Mesenchymal stem cell (in vitro differentiated cells and primary cell): ENCODE measurements around the gene MCM10.

Source experiments
- DNase-seq: peaks from one replicate; pipeline ENCODE4 v3.0.0-alpha.2; 2013
- H2AFZ ChIP-seq: one replicate; pipeline ENCODE4 v1.6.1; 2013; ENCODE audit warnings: low read depth, mild to moderate bottlenecking, control low read depth, inconsistent platforms, low read length, moderate library complexity
- H2AK5ac ChIP-seq: 2 replicates; pipeline ENCODE4 v1.6.1; 2013; ENCODE audit warnings: low read length, moderate library complexity, mild to moderate bottlenecking, inconsistent platforms; ENCODE audit not compliant: severe bottlenecking
- H2BK120ac ChIP-seq: one replicate; pipeline ENCODE4 v1.6.1; 2013; ENCODE audit warnings: low read depth, mild to moderate bottlenecking, inconsistent platforms, low read length, moderate library complexity
- H2BK12ac ChIP-seq, 2 experiments: one replicate each; pipeline ENCODE4 v1.6.1; 2013; ENCODE audit warnings: inconsistent platforms in 2 of 2, low read length in 2 of 2, mild to moderate bottlenecking in 2 of 2, moderate library complexity in 2 of 2, control low read depth in 1 of 2
- H2BK15ac ChIP-seq: one replicate; pipeline ENCODE4 v1.6.1; 2013; ENCODE audit warnings: mild to moderate bottlenecking, low read depth, inconsistent platforms; ENCODE audit not compliant: poor library complexity, severe bottlenecking
- H2BK5ac ChIP-seq: 2 replicates; pipeline ENCODE4 v1.6.1; 2013; ENCODE audit warnings: low read depth, mild to moderate bottlenecking, low read length, control low read depth, inconsistent platforms; ENCODE audit not compliant: poor library complexity, severe bottlenecking
- H3K14ac ChIP-seq, 2 experiments: one replicate each; pipeline ENCODE4 v1.6.1; 2013; ENCODE audit warnings: inconsistent platforms in 2 of 2, low read length in 2 of 2, control low read depth in 1 of 2, mild to moderate bottlenecking in 1 of 2, moderate library complexity in 1 of 2
- H3K18ac ChIP-seq, 2 experiments: one replicate each; pipeline ENCODE4 v1.6.1; 2013; ENCODE audit warnings: inconsistent platforms in 2 of 2, low read length in 2 of 2, control low read depth in 1 of 2, low read depth in 1 of 2, mild to moderate bottlenecking in 1 of 2
- H3K23ac ChIP-seq, 2 experiments: one replicate each; pipeline ENCODE4 v1.6.1; 2013; ENCODE audit warnings: inconsistent platforms in 2 of 2, low read length in 2 of 2, mild to moderate bottlenecking in 2 of 2, moderate library complexity in 2 of 2, control low read depth in 1 of 2
- H3K27ac ChIP-seq: 2 replicates; pipeline ENCODE4 v1.5.1; 2013; ENCODE audit warnings: mild to moderate bottlenecking, moderate library complexity, low read length, control low read depth, inconsistent platforms; ENCODE audit not compliant: poor library complexity, severe bottlenecking
- H3K27me3 ChIP-seq, 2 experiments: 2 replicates each; pipeline versions ENCODE4 v1.6.1 to v1.7.0; 2013; ENCODE audit warnings: low read length in 2 of 2, mild to moderate bottlenecking in 2 of 2, moderate library complexity in 2 of 2, control low read depth in 1 of 2, inconsistent platforms in 1 of 2; ENCODE audit not compliant: control insufficient read depth in 1 of 2, insufficient read depth in 1 of 2
- H3K36me3 ChIP-seq, 2 experiments: 2 replicates each; pipeline versions ENCODE4 v1.6.1 to v1.7.0; 2013; ENCODE audit warnings: low read length in 2 of 2, control low read depth in 1 of 2, inconsistent platforms in 1 of 2, low read depth in 1 of 2, mild to moderate bottlenecking in 1 of 2; ENCODE audit not compliant: insufficient read depth in 2 of 2, control insufficient read depth in 1 of 2
- H3K4ac ChIP-seq, 2 experiments: one replicate each; pipeline ENCODE4 v1.6.1; 2013; ENCODE audit warnings: inconsistent platforms in 2 of 2, low read length in 2 of 2, mild to moderate bottlenecking in 2 of 2, moderate library complexity in 2 of 2, control low read depth in 1 of 2, low read depth in 1 of 2
- H3K4me1 ChIP-seq: 2 replicates; pipeline ENCODE4 v1.6.1; 2013; ENCODE audit warnings: low read depth, low read length, control low read depth; ENCODE audit not compliant: control insufficient read depth, insufficient read depth
- H3K4me2 ChIP-seq: 2 replicates; pipeline ENCODE4 v1.6.1; 2013; ENCODE audit warnings: low read length, mild to moderate bottlenecking, inconsistent platforms; ENCODE audit not compliant: poor library complexity, severe bottlenecking
- H3K4me3 ChIP-seq, 2 experiments: 2 replicates each; pipeline versions ENCODE4 v1.5.1 to v1.7.0; 2013; ENCODE audit warnings: low read length in 2 of 2, mild to moderate bottlenecking in 2 of 2, control low read depth in 1 of 2, low read depth in 1 of 2; ENCODE audit not compliant: insufficient read depth in 1 of 2
- H3K79me1 ChIP-seq: replicated peaks from 2 replicates; pipeline ENCODE4 v1.6.1; 2013; ENCODE audit warnings: mild to moderate bottlenecking, control low read depth, low read length, inconsistent platforms; ENCODE audit not compliant: poor library complexity, severe bottlenecking
- H3K9ac ChIP-seq: 2 replicates; pipeline ENCODE4 v1.7.0; 2013; ENCODE audit warnings: mild to moderate bottlenecking, low read length, moderate library complexity
- H3K9me3 ChIP-seq: 2 replicates; pipeline ENCODE4 v1.7.0; 2013; ENCODE audit warnings: mild to moderate bottlenecking, low read length; ENCODE audit not compliant: control insufficient read depth
- H4K8ac ChIP-seq: one replicate; pipeline ENCODE4 v1.6.1; 2013; ENCODE audit warnings: inconsistent platforms, mild to moderate bottlenecking, low read length, moderate library complexity
- H4K91ac ChIP-seq: one replicate; pipeline ENCODE4 v1.6.1; 2013; ENCODE audit warnings: mild to moderate bottlenecking, low read length, inconsistent platforms
- WGBS: methylation state at CpG from one replicate; pipeline ENCODE4 v1.1.7; 2013; ENCODE audit warnings: mixed read lengths; 5-methylcytosine and 5-hydroxymethylcytosine counted together

MCM10 gene

GRCh38 chr10:13184276-13184675 is 22.9 kb downstream of the MCM10 start:
- Histone ChIP-seq H3K36me3 (peaks cover 0 to 5% of the 10 kb centered on the region in 2 experiments), H2BK15ac (no peak overlapping the region), H3K9me3 (no peaks in the 10 kb centered on the region), H3K4me3 (no peak overlapping the region), H2AFZ (no peak overlapping the region), H2BK120ac (no peak overlapping the region), H3K79me1 (peaks cover under 1% of the 10 kb centered on the region), H4K8ac (no peak overlapping the region), H2BK12ac (no peak overlapping the region), H4K91ac (no peak overlapping the region), H3K9ac (no peak overlapping the region), H2BK5ac (no peak overlapping the region), H3K27ac (no peak overlapping the region), H3K14ac (no peak overlapping the region), H3K18ac (no peak overlapping the region), H3K4ac (no peak overlapping the region), H3K23ac (no peak overlapping the region), H3K27me3 (no peaks in the 10 kb centered on the region), H2AK5ac (no peak overlapping the region), H3K4me2 (no peak overlapping the region), H3K4me1 (no peaks in the 10 kb centered on the region)
- DNase-seq: no peak
- WGBS: 100% methylated on average over 2 of the region's 2 CpGs

GRCh38 chr10:13184730-13185514 is 23.6 kb downstream of the MCM10 start:
- no peak overlapping the region for H3K18ac ChIP-seq
- H3K4ac ChIP-seq: no peak overlapping the region
- peaks cover 0 to 5% of the 10 kb centered on the region in 2 experiments for H3K36me3 ChIP-seq
- no peak overlapping the region for H2AFZ ChIP-seq
- no peak overlapping the region for H4K91ac ChIP-seq
- WGBS: 96% methylated on average over 5 of the region's 5 CpGs
- H3K14ac ChIP-seq: no peak overlapping the region
- no peak overlapping the region for H4K8ac ChIP-seq
- no peak overlapping the region for H2BK5ac ChIP-seq
- H3K9ac ChIP-seq: no peak overlapping the region
- no peaks in the 10 kb centered on the region for H3K27me3 ChIP-seq
- no peak overlapping the region for H3K23ac ChIP-seq
- DNase-seq: no peak
- H2BK15ac ChIP-seq: no peak overlapping the region
- H3K4me1 ChIP-seq: no peaks in the 10 kb centered on the region
- H3K27ac ChIP-seq: no peak overlapping the region
- H3K9me3 ChIP-seq: no peaks in the 10 kb centered on the region
- no peak overlapping the region for H2AK5ac ChIP-seq
- H2BK12ac ChIP-seq: no peak overlapping the region
- no peak overlapping the region for H3K4me3 ChIP-seq
- H2BK120ac ChIP-seq: no peak overlapping the region
- no peak overlapping the region for H3K4me2 ChIP-seq
- no peaks in the 10 kb centered on the region for H3K79me1 ChIP-seq

- Histone ChIP-seq H3K9me3 (no peaks in the 10 kb centered on the region), H2BK15ac (no peak overlapping the region), H2BK12ac (no peak overlapping the region), H3K4me2 (no peak overlapping the region), H3K27me3 (no peaks in the 10 kb centered on the region), H4K91ac (no peak overlapping the region), H2BK120ac (no peak overlapping the region), H4K8ac (no peak overlapping the region), H3K4me3 (no peak overlapping the region), H3K14ac (no peak overlapping the region), H3K9ac (no peak overlapping the region), H3K36me3 (peaks cover 0 to 5% of the 10 kb centered on the region in 2 experiments), H2AFZ (no peak overlapping the region), H2AK5ac (no peak overlapping the region), H2BK5ac (no peak overlapping the region), H3K27ac (no peak overlapping the region), H3K18ac (no peak overlapping the region), H3K4ac (no peak overlapping the region), H3K4me1 (no peaks in the 10 kb centered on the region), H3K79me1 (no peaks in the 10 kb centered on the region), H3K23ac (no peak overlapping the region)
- no CpG with 5 or more reads among the region's 3 CpGs for WGBS
- no peak for DNase-seq
Observed at GRCh38 chr10:13187135-13187534, 25.8 kb downstream of the MCM10 start.

- Histone ChIP-seq H3K14ac (no peak overlapping the region), H3K27me3 (no peaks in the 10 kb centered on the region), H2AK5ac (no peak overlapping the region), H3K4me3 (no peak overlapping the region), H3K23ac (no peak overlapping the region), H4K91ac (no peak overlapping the region), H3K18ac (no peak overlapping the region), H2BK5ac (no peak overlapping the region), H3K4me1 (no peaks in the 10 kb centered on the region), H2AFZ (no peak overlapping the region), H4K8ac (no peak overlapping the region), H3K79me1 (no peaks in the 10 kb centered on the region), H3K27ac (no peak overlapping the region), H3K9me3 (no peaks in the 10 kb centered on the region), H3K4me2 (no peak overlapping the region), H3K9ac (no peak overlapping the region), H2BK12ac (no peak overlapping the region), H2BK120ac (no peak overlapping the region), H2BK15ac (no peak overlapping the region), H3K4ac (no peak overlapping the region), H3K36me3 (peaks cover 0 to 5% of the 10 kb centered on the region in 2 experiments)
- DNase-seq: no peak
- WGBS: 94% methylated on average over 10 of the region's 10 CpGs
Observed at GRCh38 chr10:13188593-13188992, 27.2 kb downstream of the MCM10 start.
